Transverse colon (tissue), 1 donor: ENCODE measurements around the gene CES3.

ENCODE experiments used
- EP300 ChIP-seq: sonication (generic); formaldehyde crosslinking; IDR thresholded peaks from one replicate; pipeline ENCODE4 v1.6.1; 2017; ENCODE audit warnings: antibody characterized with exemption, low read depth
- POLR2A ChIP-seq: fragments of 450-650 bp; IDR thresholded peaks from one replicate; pipeline ENCODE4 v1.6.1; 2016; ENCODE audit warnings: antibody characterized with exemption, mild to moderate bottlenecking, moderate library complexity

DNA sequence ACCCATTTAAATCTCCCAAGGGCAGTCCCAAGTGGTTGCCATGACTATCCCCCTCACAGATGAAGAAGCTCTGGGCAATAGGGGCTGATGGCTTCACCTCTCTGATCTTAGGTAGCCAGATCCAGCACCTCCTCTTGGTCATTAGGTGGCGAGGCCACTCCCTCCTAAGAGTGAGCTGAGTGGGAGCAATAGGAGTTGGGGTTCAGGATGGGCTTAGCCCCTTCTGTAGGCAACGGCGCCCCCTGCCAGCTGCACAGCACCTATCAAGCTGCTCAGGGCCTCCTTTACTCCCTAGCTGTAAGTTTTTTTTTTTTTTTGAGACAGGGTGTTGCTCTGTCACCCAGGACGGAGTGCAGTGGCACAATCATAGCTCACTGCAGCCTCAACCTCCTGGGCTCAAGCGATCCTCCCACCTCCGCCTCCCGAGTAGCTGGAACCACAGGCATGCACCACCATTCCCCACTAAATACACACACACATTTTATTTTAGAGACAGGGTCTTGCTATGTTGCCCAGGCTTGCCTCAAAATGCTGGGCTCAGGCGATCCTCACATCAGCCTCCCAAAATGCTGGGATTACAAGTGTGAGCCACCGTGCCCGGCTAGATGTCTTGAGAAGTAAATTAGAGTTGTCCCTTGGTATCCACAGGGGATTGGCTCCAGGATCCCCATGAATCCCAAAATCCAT lies 32.2 kb upstream of the CES3 start:
- TF ChIP-seq POLR2A: no peak
- TF ChIP-seq EP300: no peak
